Measurements from ENCODE around the gene ZNF678. TPM values are rescaled to one million over a fixed set of nuclear protein-coding genes. Genes with fewer than 3 reads are reported as not detected.

Gene ZNF678
- polyA plus RNA-seq, 3 donors from 2014 or later: 2.1 to 6.4 (median 4.9) TPM

DNA sequence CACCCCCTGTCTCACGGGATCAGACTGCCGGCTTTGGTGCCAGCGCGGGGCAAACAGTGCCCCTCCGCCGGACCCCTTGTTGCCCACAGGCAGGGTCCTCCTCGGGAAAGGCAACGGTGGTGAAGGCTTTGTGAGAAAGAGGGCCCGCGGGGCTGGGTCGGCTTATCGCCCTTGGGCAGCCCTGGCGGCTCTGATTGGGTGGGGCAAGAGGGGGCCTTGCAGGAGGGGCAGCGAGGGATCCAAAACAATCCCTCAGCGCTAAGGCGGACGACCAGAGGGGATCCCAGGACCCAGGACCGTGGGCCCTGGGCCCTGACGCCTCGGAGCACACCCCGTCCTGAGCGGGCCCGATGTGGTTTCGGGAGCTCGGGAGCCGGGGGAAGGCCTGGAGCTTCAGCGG lies 3.9 kb upstream of the ZNF678 start:
- H3K27ac Mint-ChIP-seq: no peak overlapping the region
- peaks cover 16 to 30% (median 25%) of the 10 kb centered on the region in 3 donors for H3K27me3 Mint-ChIP-seq (ENCODE audit: low read depth in 3 of 3)
- H3K4me3 Mint-ChIP-seq: peak overlapping the region in 2 of 5 donors; percentile 13 to 60
- peaks cover 27 to 31% of the 10 kb centered on the region in 2 donors for H3K4me1 Mint-ChIP-seq
- peaks cover 0 to 5% (median 0%) of the 10 kb centered on the region in 3 donors for H3K36me3 Mint-ChIP-seq
- no peak for DNase-seq
- peaks cover 0 to 6% (median 1%) of the 10 kb centered on the region in 6 donors for H3K9me3 Mint-ChIP-seq

DNA sequence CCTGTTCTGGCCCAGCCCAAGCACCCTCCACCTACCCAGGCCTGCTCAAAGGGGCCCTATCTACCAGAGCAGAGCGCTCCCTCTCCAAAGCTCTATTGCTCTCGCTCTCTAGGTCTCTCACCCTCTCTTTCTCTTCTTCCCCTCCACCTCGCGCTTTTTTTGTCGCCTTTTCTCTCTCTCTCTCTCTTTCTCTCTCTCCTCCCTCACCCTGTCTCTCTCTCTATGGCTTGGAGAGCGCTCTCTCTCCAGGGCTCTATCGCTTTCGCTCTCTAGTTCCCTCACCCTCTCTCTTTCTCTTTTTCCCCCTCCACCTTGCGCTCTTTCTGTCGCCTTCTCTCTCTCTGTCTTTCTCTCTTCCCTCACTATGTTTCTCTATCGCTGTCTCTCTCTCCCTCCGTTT lies 3.4 kb upstream of the ZNF678 start:
- Mint-ChIP-seq H3K4me3 (peak overlapping the region in 4 of 5 donors; percentile 18 to 55 (median 36)), H3K36me3 (peaks cover 0 to 4% (median 0%) of the 10 kb centered on the region in 3 donors), H3K9me3 (peaks cover 0 to 6% (median 1%) of the 10 kb centered on the region in 6 donors), H3K27ac (no peak overlapping the region), H3K4me1 (peaks cover 28 to 33% of the 10 kb centered on the region in 2 donors), H3K27me3 (ENCODE audit: low read depth in 3 of 3) (peaks cover 16 to 28% (median 25%) of the 10 kb centered on the region in 3 donors)
- no peak for DNase-seq

DNA sequence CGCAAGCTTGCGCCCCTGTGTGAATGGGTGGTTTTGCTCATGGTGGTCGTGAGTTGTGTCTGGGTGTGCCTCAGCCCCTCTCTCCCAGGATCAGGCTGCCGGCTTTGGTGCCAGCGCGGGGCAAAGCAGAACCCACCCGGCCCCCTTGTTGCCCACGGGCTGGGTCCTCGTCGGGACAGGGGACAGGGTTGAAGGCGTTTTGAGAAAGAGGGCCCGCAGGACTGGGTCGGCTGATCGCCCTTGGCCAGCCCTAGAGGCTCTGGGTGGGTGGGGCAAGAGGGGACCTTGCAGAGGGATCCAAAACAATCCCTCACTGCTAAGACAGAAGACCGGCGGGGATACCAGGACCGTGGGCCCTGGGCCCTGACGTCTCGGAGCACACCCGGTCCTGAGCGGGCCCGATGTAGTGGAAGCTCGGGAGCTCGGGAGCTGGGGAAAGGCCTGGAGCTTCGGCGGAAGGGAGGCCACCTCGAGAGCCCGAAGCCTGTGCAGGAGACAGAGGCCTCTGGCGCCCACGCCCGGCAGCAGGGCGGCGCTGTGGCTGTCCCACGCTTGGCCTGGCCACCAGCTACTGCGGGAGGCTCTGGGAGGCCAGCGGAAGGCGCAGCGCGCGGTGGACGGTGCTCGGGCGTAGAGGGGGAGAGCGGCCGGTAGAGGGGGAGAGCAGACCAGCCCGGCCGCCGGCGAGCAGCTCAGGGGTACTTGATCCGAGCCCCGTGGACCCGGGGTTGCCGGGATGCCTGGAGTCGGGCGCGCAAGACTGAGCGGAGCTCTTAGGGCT lies 2.8 kb upstream of the ZNF678 start:
- Mint-ChIP-seq H3K27ac (no peak overlapping the region), H3K9me3 (peaks cover 0 to 6% (median 1%) of the 10 kb centered on the region in 6 donors), H3K27me3 (ENCODE audit: low read depth in 3 of 3) (peaks cover 16 to 28% (median 25%) of the 10 kb centered on the region in 3 donors), H3K4me3 (peak overlapping the region in 2 of 5 donors; percentile 28 to 43), H3K4me1 (peaks cover 30 to 33% of the 10 kb centered on the region in 2 donors), H3K36me3 (peaks cover 0 to 4% (median 0%) of the 10 kb centered on the region in 3 donors)
- DNase-seq: no peak

- peaks cover 16 to 28% (median 25%) of the 10 kb centered on the region in 3 donors for H3K27me3 Mint-ChIP-seq (ENCODE audit: low read depth in 3 of 3)
Observed at GRCh38 chr1:227561241-227561907, 2.0 kb upstream of the ZNF678 start.

GRCh38 chr1:227562037-227562436 lies 1.3 kb upstream of the ZNF678 start:
- peak overlapping the region; percentile 4 to 95 (median 48) for H3K4me3 Mint-ChIP-seq
- peak overlapping the region in 3 of 6 donors; percentile 25 to 85 (median 84) for H3K27ac Mint-ChIP-seq
- peaks cover 0 to 4% (median 0%) of the 10 kb centered on the region in 3 donors for H3K36me3 Mint-ChIP-seq
- H3K4me1 Mint-ChIP-seq: peaks cover 34 to 39% of the 10 kb centered on the region in 2 donors
- DNase-seq: no peak
- H3K27me3 Mint-ChIP-seq (ENCODE audit: low read depth in 3 of 3): peaks cover 16 to 28% (median 24%) of the 10 kb centered on the region in 3 donors
- H3K9me3 Mint-ChIP-seq: peaks cover 0 to 6% (median 1%) of the 10 kb centered on the region in 6 donors

More at GRCh38 chr1:227561241-227561907, 2.0 kb upstream of the ZNF678 start:
- Mint-ChIP-seq H3K9me3 (peaks cover 0 to 6% (median 1%) of the 10 kb centered on the region in 6 donors), H3K36me3 (peaks cover 0 to 4% (median 0%) of the 10 kb centered on the region in 3 donors), H3K27ac (peak overlapping the region in 1 of 6 donors; percentile 25), H3K4me1 (peaks cover 30 to 33% of the 10 kb centered on the region in 2 donors), H3K4me3 (peak overlapping the region in 2 of 5 donors; percentile 48 to 49)
- DNase-seq: no peak

DNA sequence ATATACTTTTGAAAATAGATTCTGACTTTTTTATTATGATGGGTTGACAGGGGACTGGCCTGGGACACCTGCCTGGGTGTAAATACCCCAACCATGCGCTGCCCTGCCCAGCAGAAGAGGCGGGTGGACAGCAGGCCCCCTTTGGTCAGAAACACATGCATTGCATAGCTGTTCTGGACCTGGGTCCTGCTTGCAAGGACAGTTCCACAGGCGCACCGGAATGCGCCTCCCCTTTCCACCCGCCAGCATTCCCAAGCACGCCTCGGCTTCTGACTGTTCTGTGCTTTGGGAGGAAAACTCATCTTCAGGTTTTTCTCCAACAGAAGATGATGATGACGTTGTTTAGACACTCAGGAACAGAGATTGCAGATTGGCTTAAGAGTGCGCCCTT lies 428 bp upstream of the ZNF678 start:
- H3K36me3 Mint-ChIP-seq: peaks cover 0 to 4% (median 0%) of the 10 kb centered on the region in 3 donors
- H3K4me1 Mint-ChIP-seq: peaks cover 37 to 48% of the 10 kb centered on the region in 2 donors
- peak overlapping the region; percentile 94 to 96 (median 95) for H3K4me3 Mint-ChIP-seq
- peaks cover 0 to 6% (median 1%) of the 10 kb centered on the region in 6 donors for H3K9me3 Mint-ChIP-seq
- H3K27me3 Mint-ChIP-seq (ENCODE audit: low read depth in 3 of 3): peaks cover 16 to 28% (median 22%) of the 10 kb centered on the region in 3 donors
- peak overlapping the region; percentile 90 to 98 (median 96) for H3K27ac Mint-ChIP-seq
- no peak for DNase-seq

GRCh38 chr1:227567256-227567655 lies 3.9 kb downstream of the ZNF678 start:
- Mint-ChIP-seq H3K27ac (no peak overlapping the region), H3K27me3 (ENCODE audit: low read depth in 3 of 3) (peaks cover 6 to 8% (median 7%) of the 10 kb centered on the region in 3 donors), H3K4me1 (peaks cover 31 to 61% of the 10 kb centered on the region in 2 donors), H3K4me3 (no peak overlapping the region), H3K36me3 (peaks cover 0 to 3% (median 0%) of the 10 kb centered on the region in 3 donors), H3K9me3 (peaks cover 0 to 2% (median 0%) of the 10 kb centered on the region in 6 donors)
- no peak for DNase-seq

- Mint-ChIP-seq H3K36me3 (peaks cover 0 to 3% (median 0%) of the 10 kb centered on the region in 3 donors), H3K9me3 (peaks cover 0 to 4% (median 0%) of the 10 kb centered on the region in 6 donors), H3K27ac (no peak overlapping the region), H3K27me3 (ENCODE audit: low read depth in 3 of 3) (peaks cover 0 to 2% (median 0%) of the 10 kb centered on the region in 3 donors), H3K4me3 (no peak overlapping the region), H3K4me1 (peaks cover 25 to 49% of the 10 kb centered on the region in 2 donors)
- no peak for DNase-seq
Observed at GRCh38 chr1:227568593-227568992, 5.2 kb downstream of the ZNF678 start.

DNA sequence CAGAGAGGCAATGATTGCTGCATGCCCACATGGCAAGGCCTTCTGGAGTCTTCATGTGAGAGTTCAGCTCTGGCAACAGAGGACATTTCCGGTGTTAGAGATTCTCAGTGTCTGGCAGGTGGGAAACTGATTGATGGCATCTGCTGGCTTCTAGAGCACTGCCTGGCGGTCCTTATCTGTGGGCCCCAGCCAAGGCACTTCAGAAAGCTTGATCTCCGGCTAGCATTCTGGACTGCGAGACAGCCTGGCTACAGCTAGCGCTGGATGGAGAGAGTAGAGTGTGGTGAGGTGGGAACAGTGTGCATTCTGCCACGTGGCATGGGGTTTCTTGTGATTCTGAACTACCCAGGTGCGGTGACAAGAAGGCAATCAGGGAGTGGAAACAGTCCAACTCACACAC lies 9.4 kb downstream of the ZNF678 start:
- Mint-ChIP-seq H3K27ac (no peak overlapping the region), H3K4me3 (no peak overlapping the region), H3K9me3 (peaks cover 2 to 23% (median 12%) of the 10 kb centered on the region in 6 donors), H3K4me1 (peaks cover 22 to 44% of the 10 kb centered on the region in 2 donors), H3K27me3 (ENCODE audit: low read depth in 3 of 3) (no peaks in the 10 kb centered on the region), H3K36me3 (peaks cover 10 to 26% (median 23%) of the 10 kb centered on the region in 3 donors)
- DNase-seq: no peak

DNA sequence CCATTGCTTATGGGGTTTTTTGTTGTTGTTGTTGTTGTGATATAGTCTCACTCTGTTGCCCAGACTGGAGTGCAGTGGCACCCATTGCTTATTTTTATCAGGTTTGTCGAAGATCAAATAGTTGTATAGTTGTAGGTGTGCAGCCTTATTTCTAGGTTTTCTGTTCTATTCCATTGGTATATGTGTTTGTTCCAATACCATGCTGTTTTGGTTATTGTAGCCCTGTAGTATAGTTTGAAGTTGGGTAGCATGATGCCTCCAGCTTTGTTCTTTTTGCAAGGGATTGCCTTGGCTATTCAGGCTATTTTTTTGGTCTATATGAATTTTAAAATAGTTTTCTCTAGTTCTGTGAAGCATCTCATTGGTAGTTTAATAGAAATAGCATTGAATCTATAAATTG lies 11.6 kb downstream of the ZNF678 start:
- Mint-ChIP-seq H3K27ac (no peak overlapping the region), H3K36me3 (peaks cover 11 to 31% (median 26%) of the 10 kb centered on the region in 3 donors), H3K9me3 (peaks cover 2 to 29% (median 16%) of the 10 kb centered on the region in 6 donors), H3K27me3 (ENCODE audit: low read depth in 3 of 3) (peaks cover 0 to 1% (median 0%) of the 10 kb centered on the region in 3 donors), H3K4me3 (no peak overlapping the region), H3K4me1 (peaks cover 29 to 42% of the 10 kb centered on the region in 2 donors)
- DNase-seq: no peak

DNA sequence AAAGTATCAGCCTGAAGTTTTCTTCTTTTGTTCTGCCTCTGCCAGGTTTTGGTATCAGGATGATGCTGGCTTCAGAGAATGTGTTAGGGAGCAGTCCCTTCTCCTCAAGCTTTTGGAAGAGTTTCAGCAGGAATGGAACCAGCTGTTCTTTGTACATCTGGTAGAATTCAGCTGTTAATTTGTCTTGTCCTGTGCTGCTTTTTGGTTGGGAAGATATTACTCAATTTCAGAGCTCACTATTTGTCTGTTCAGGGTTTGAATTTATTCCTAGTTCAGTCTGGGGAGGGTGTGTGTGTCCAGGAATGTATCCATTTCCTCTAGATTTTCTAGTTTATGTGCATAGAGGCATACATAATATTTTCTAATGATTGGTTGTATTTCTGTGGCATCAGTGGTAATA lies 12.8 kb downstream of the ZNF678 start:
- Mint-ChIP-seq H3K4me3 (no peak overlapping the region), H3K36me3 (peaks cover 11 to 31% (median 26%) of the 10 kb centered on the region in 3 donors), H3K4me1 (peaks cover 30 to 36% of the 10 kb centered on the region in 2 donors), H3K9me3 (peaks cover 2 to 29% (median 16%) of the 10 kb centered on the region in 6 donors), H3K27ac (no peak overlapping the region), H3K27me3 (ENCODE audit: low read depth in 3 of 3) (peaks cover 0 to 1% (median 0%) of the 10 kb centered on the region in 3 donors)
- DNase-seq: no peak

DNA sequence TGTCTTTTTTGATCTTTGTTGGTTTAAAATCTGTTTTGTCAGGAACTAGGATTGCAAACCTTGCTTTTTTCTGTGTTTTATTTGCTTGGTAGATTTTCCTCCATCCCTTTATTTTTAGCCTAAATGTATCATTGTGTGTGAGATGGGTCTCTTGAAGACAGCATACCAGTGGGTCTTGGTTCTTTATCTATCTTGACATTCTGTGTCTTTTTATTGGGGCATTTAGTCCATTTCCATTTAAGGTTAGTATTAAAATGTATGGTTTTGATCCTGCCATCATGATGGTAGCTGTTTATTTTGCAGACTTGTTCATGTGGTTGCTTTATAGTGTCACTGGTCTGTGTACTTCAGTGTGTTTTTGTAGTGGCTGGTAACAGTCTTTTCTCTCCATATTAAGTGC lies 14.1 kb downstream of the ZNF678 start:
- Mint-ChIP-seq H3K27ac (no peak overlapping the region), H3K4me3 (no peak overlapping the region), H3K36me3 (peaks cover 11 to 31% (median 26%) of the 10 kb centered on the region in 3 donors), H3K4me1 (peaks cover 30 to 38% of the 10 kb centered on the region in 2 donors), H3K27me3 (ENCODE audit: low read depth in 3 of 3) (peaks cover 0 to 1% (median 0%) of the 10 kb centered on the region in 3 donors), H3K9me3 (peaks cover 2 to 29% (median 16%) of the 10 kb centered on the region in 6 donors)
- DNase-seq: no peak

DNA sequence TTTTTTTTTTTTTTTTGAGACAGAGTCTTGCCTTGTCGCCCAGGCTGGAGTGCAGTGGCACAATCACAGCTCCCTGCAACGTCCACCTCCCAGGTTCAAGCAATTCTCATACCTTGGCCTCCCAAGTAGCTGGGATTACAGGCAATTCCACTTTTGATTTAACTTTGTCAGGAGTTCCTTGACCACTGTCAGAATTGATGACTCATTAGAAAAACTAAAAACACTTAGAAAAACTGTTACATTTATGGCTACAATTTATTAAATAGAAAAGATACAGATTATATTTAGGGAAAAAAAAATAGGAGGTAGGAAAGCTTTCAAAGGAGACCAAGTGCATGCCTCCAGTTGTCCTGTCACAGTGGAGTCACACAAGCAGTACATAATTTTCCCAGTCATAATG lies 20.0 kb downstream of the ZNF678 start:
- no peak overlapping the region for H3K27ac Mint-ChIP-seq
- DNase-seq: no peak
- peaks cover 0 to 1% (median 0%) of the 10 kb centered on the region in 3 donors for H3K27me3 Mint-ChIP-seq (ENCODE audit: low read depth in 3 of 3)
- H3K36me3 Mint-ChIP-seq: peaks cover 13 to 25% (median 24%) of the 10 kb centered on the region in 3 donors
- H3K4me3 Mint-ChIP-seq: no peak overlapping the region
- peaks cover 20 to 43% of the 10 kb centered on the region in 2 donors for H3K4me1 Mint-ChIP-seq
- peaks cover 0 to 12% (median 3%) of the 10 kb centered on the region in 6 donors for H3K9me3 Mint-ChIP-seq

All from immature natural killer cell (primary cell).